A673 (cell line): ENCODE results near the gene BBS1. TPM values are rescaled to one million over a fixed set of nuclear protein-coding genes. Genes with fewer than 3 reads are reported as not detected.

Source experiments
- BruUV-seq: library from RNA; stranded (reverse); fragments of 400-500 nt; replicated peaks from 2 replicates; lab custom pipeline; 2021; lab: Mats Ljungman, UMichigan
- CTCF ChIA-PET: fragments of 300-600 bp; sonication (Branson Sonifier 250); formaldehyde crosslinking; loops from one replicate; lab custom pipeline; 2022; ENCODE audit warnings: antibody characterized with exemption; lab: Charles Lee
- POLR2A ChIA-PET: fragments of 300-600 bp; sonication (Branson Sonifier 250); formaldehyde crosslinking; loops from one replicate; lab custom pipeline; 2022; ENCODE audit warnings: antibody characterized with exemption; ENCODE audit not compliant: low non-redundant PET; lab: Charles Lee
- DNase-seq: peaks from one replicate; pipeline ENCODE4 v3.0.0-alpha.2; 2015; ENCODE audit warnings: low spot score
- H3K27ac ChIP-seq: fragments of 200-600 bp; sonication (generic); 2 replicates; pipeline ENCODE4 v1.5.1; 2016; ENCODE audit warnings: mixed run types, low read depth, mild to moderate bottlenecking, mixed read lengths, antibody characterized with exemption, low read length; ENCODE audit not compliant: poor library complexity, severe bottlenecking
- H3K27me3 ChIP-seq: fragments of 200-600 bp; sonication (generic); replicated peaks from 2 replicates; pipeline ENCODE4 v1.6.1; 2017; ENCODE audit warnings: mixed run types, low read depth, mild to moderate bottlenecking, mixed read lengths, antibody characterized with exemption, low read length; ENCODE audit not compliant: insufficient read depth, poor library complexity
- H3K36me3 ChIP-seq: fragments of 200-600 bp; sonication (generic); 2 replicates; pipeline ENCODE4 v1.6.1; 2016; ENCODE audit warnings: mixed run types, mild to moderate bottlenecking, mixed read lengths, antibody characterized with exemption, low read length; ENCODE audit not compliant: insufficient read depth, poor library complexity, severe bottlenecking
- H3K4me1 ChIP-seq: fragments of 200-600 bp; sonication (generic); 2 replicates; pipeline ENCODE4 v1.6.1; 2017; ENCODE audit warnings: mixed run types, mild to moderate bottlenecking, mixed read lengths, antibody characterized with exemption, low read length; ENCODE audit not compliant: insufficient read depth, poor library complexity, severe bottlenecking
- H3K4me3 ChIP-seq: fragments of 200-600 bp; sonication (generic); 2 replicates; pipeline ENCODE4 v1.5.1; 2016; ENCODE audit warnings: low read depth, mixed run types, mild to moderate bottlenecking, mixed read lengths, low read length; ENCODE audit not compliant: poor library complexity, severe bottlenecking
- H3K9me3 ChIP-seq: fragments of 200-600 bp; sonication (generic); 2 replicates; pipeline ENCODE4 v1.6.1; 2016; ENCODE audit warnings: mixed run types, low read depth, mild to moderate bottlenecking, mixed read lengths, antibody characterized with exemption, low read length; ENCODE audit not compliant: poor library complexity, severe bottlenecking
- CTCF ChIP-seq: fragments of 300-800, 200-600 bp; sonication (generic); conservative IDR thresholded peaks from 2 replicates; pipeline ENCODE4 v1.5.1; 2017; ENCODE audit warnings: low read depth, mild to moderate bottlenecking, antibody characterized with exemption, low read length, moderate library complexity, mixed read lengths
- EZH2 ChIP-seq: fragments of 200-600 bp; sonication (generic); IDR thresholded peaks from 2 replicates; pipeline ENCODE4 v1.6.1; 2017; ENCODE audit warnings: borderline replicate concordance, low read depth, mild to moderate bottlenecking, mixed read lengths, antibody characterized with exemption, low read length; ENCODE audit not compliant: poor library complexity, severe bottlenecking
- intact Hi-C: fragments of 100-400 bp; cut with micrococcal nuclease; formaldehyde crosslinking; loops from one replicate; pipeline ENCODE4 v1.10.0; 2022; ENCODE audit not compliant: unreplicated experiment
- total RNA-seq: library from RNA; stranded (reverse); gene quantifications from 2 replicates; pipeline ENCODE4 v1.2.3, GENCODE V29; 2021

The BBS1 gene
- total RNA-seq, 1 experiment from 2014 or later = 40.5 TPM

- H3K27ac ChIP-seq = no peak overlapping the region
- BruUV-seq = no TSS peak
- H3K4me1 ChIP-seq = no peaks in the 10 kb centered on the region
- DNase-seq = no peak
- POLR2A ChIA-PET = no interaction called here
- no peaks in the 10 kb centered on the region for H3K9me3 ChIP-seq
- H3K27me3 ChIP-seq = no peaks in the 10 kb centered on the region
- TF ChIP-seq EZH2 (no peak), CTCF (no peak)
- H3K36me3 ChIP-seq = no peaks in the 10 kb centered on the region
- intact Hi-C loops = no loop called here
- no peak overlapping the region for H3K4me3 ChIP-seq
- CTCF ChIA-PET = no interaction called here
Observed at GRCh38 chr11:66464916-66465315, 45.5 kb upstream of the BBS1 start.

- no peak for TF ChIP-seq EZH2
- TF ChIP-seq CTCF = no peak
- H3K4me1 ChIP-seq = no peaks in the 10 kb centered on the region
- intact Hi-C loops = no loop called here
- no peak for DNase-seq
- H3K36me3 ChIP-seq = no peaks in the 10 kb centered on the region
- ChIA-PET CTCF (interaction anchor here (1.3 kb wide), 1 partner anchor 13 kb away, joined by 12 read pairs; no protein-coding TSS in a partner anchor), POLR2A (no interaction called here)
- H3K4me3 ChIP-seq = peak overlapping the region; percentile 67
- H3K27me3 ChIP-seq = no peaks in the 10 kb centered on the region
- BruUV-seq = no TSS peak
- no peaks in the 10 kb centered on the region for H3K9me3 ChIP-seq
- peak overlapping the region; percentile 70 for H3K27ac ChIP-seq
Observed at GRCh38 chr11:66465373-66466224, 44.8 kb upstream of the BBS1 start.

GRCh38 chr11:66466225-66467033, 44.0 kb upstream of the BBS1 start, which contains the start of gene PELI3:
TSS of gene PELI3 (plus strand) at chr11:66466905. CDS start at chr11:66468129, 1,224 bp downstream.
- no peak for TF ChIP-seq CTCF
- TF ChIP-seq EZH2 = no peak
- no TSS peak for BruUV-seq
- CTCF ChIA-PET = interaction anchor here (0.6 to 1.3 kb wide), 8 partner anchors 13 to 916 kb away, joined by 3 to 17 read pairs (median 4); partner anchors contain the start of genes DPP3 and MRPL11
- peak within 1 kb of the TSS; percentile 70 for H3K27ac ChIP-seq
- no peaks in the 10 kb centered on the region for H3K27me3 ChIP-seq
- no peaks in the 10 kb centered on the region for H3K36me3 ChIP-seq
- H3K4me1 ChIP-seq = no peaks in the 10 kb centered on the region
- intact Hi-C loops = no loop called here
- H3K9me3 ChIP-seq = no peaks in the 10 kb centered on the region
- peak; percentile 95 for DNase-seq
- POLR2A ChIA-PET = interaction anchor here (0.5 to 1.0 kb wide), 6 partner anchors 10 to 319 kb away, joined by 3 to 8 read pairs (median 4); partner anchors contain the start of gene DPP3
- peak within 1 kb of the TSS; percentile 67 for H3K4me3 ChIP-seq
